IMR-90 (cell line): Measurements from ENCODE around the gene GALNT13. TPM values are rescaled to one million over a fixed set of nuclear protein-coding genes. Genes with fewer than 3 reads are reported as not detected.

ENCODE experiments used
- ATAC-seq: fragments of 200-7000 bp; cut with Tn5 transposase; 2 replicates; pipeline ENCODE4 v1.9.1; 2020; ENCODE audit warnings: low read depth, mild to moderate bottlenecking, moderate library complexity
- BruUV-seq: library from RNA; stranded (reverse); fragments of 400-500 nt; replicated peaks from 2 replicates; lab custom pipeline; 2021; lab: Mats Ljungman, UMichigan
- CTCF ChIA-PET: fragments of 300-600 bp; formaldehyde crosslinking; extraction: SDS; loops from one replicate; lab custom pipeline; 2021; ENCODE audit warnings: antibody characterized with exemption; lab: Yijun Ruan, JAX
- POLR2A ChIA-PET: fragments of 300-600 bp; sonication (Branson Sonifier 250); formaldehyde crosslinking; loops from one replicate; lab custom pipeline; 2022; ENCODE audit warnings: antibody characterized with exemption; ENCODE audit not compliant: unreplicated experiment; lab: Charles Lee
- DNase-seq: peaks from one replicate; pipeline ENCODE4 v3.0.0; 2013
- H2AFZ ChIP-seq: replicated peaks from 2 replicates; pipeline ENCODE3; 2013; ENCODE audit warnings: low read length, mild to moderate bottlenecking; ENCODE audit not compliant: poor library complexity
- H2AK5ac ChIP-seq: 2 replicates; pipeline ENCODE4 v1.6.1; 2013; ENCODE audit warnings: low read depth, low read length, inconsistent platforms
- H2AK9ac ChIP-seq: replicated peaks from 2 replicates; pipeline ENCODE3; 2013; ENCODE audit warnings: mild to moderate bottlenecking, low read depth, low read length, moderate library complexity; ENCODE audit not compliant: poor library complexity
- H2BK120ac ChIP-seq: 2 replicates; pipeline ENCODE4 v1.6.1; 2013; ENCODE audit warnings: low read depth, low read length, inconsistent platforms
- H2BK15ac ChIP-seq: 3 replicates; pipeline ENCODE4 v1.6.1; 2013; ENCODE audit warnings: low read depth, low read length, inconsistent platforms
- H2BK20ac ChIP-seq: 2 replicates; pipeline ENCODE4 v1.6.1; 2013; ENCODE audit warnings: low read depth, mild to moderate bottlenecking, inconsistent platforms, low read length, moderate library complexity
- H2BK5ac ChIP-seq: 2 replicates; pipeline ENCODE4 v1.6.1; 2013; ENCODE audit warnings: mild to moderate bottlenecking, low read depth, low read length, inconsistent platforms; ENCODE audit not compliant: poor library complexity, severe bottlenecking
- H3K14ac ChIP-seq: replicated peaks from 2 replicates; pipeline ENCODE4 v1.6.1; 2013; ENCODE audit warnings: low read depth, low read length, inconsistent platforms
- H3K18ac ChIP-seq: 2 replicates; pipeline ENCODE4 v1.6.1; 2013; ENCODE audit warnings: low read depth, low read length, control low read depth
- H3K23ac ChIP-seq: 2 replicates; pipeline ENCODE4 v1.6.1; 2013; ENCODE audit warnings: low read depth, low read length, inconsistent platforms
- H3K27ac ChIP-seq: 2 replicates; pipeline ENCODE4 v1.5.1; 2013; ENCODE audit warnings: mild to moderate bottlenecking, control low read depth, low read length; ENCODE audit not compliant: insufficient read depth
- H3K27me3 ChIP-seq: 2 replicates; pipeline ENCODE4 v1.6.1; 2013; ENCODE audit warnings: low read length; ENCODE audit not compliant: control insufficient read depth, insufficient read depth
- H3K36me3 ChIP-seq: 2 replicates; pipeline ENCODE4 v1.6.1; 2013; ENCODE audit warnings: low read length, mixed read lengths; ENCODE audit not compliant: control insufficient read depth, insufficient read depth
- H3K4ac ChIP-seq: 2 replicates; pipeline ENCODE4 v1.6.1; 2013; ENCODE audit warnings: low read depth, low read length, inconsistent platforms
- H3K4me1 ChIP-seq: 2 replicates; pipeline ENCODE4 v1.6.1; 2013; ENCODE audit warnings: low read length, mixed read lengths; ENCODE audit not compliant: control insufficient read depth, insufficient read depth
- H3K4me2 ChIP-seq: 2 replicates; pipeline ENCODE4 v1.6.1; 2013; ENCODE audit warnings: low read depth, mild to moderate bottlenecking, control low read depth, low read length, moderate library complexity
- H3K4me3 ChIP-seq: 2 replicates; pipeline ENCODE4 v1.5.1; 2013; ENCODE audit warnings: low read depth, mild to moderate bottlenecking, control low read depth, low read length, moderate library complexity; ENCODE audit not compliant: insufficient read depth
- H3K56ac ChIP-seq: 2 replicates; pipeline ENCODE4 v1.6.1; 2013; ENCODE audit warnings: low read length, inconsistent platforms; ENCODE audit not compliant: insufficient read depth; ENCODE audit errors: extremely low read depth
- H3K79me1 ChIP-seq, 2 experiments: 2 replicates each; pipeline ENCODE4 v1.6.1; 2013; ENCODE audit warnings: low read length in 2 of 2, inconsistent platforms in 1 of 2, low read depth in 1 of 2
- H3K9ac ChIP-seq: 2 replicates; pipeline ENCODE4 v1.6.1; 2013; ENCODE audit warnings: low read depth, low read length, control low read depth
- H3K9me1 ChIP-seq: 2 replicates; pipeline ENCODE4 v1.6.1; 2013; ENCODE audit warnings: low read length, inconsistent platforms; ENCODE audit not compliant: insufficient read depth
- H3K9me3 ChIP-seq: 2 replicates; pipeline ENCODE4 v1.6.1; 2013; ENCODE audit warnings: low read length; ENCODE audit not compliant: control insufficient read depth, insufficient read depth
- H4K20me1 ChIP-seq: 2 replicates; pipeline ENCODE4 v1.6.1; 2013; ENCODE audit warnings: low read length, inconsistent platforms; ENCODE audit not compliant: insufficient read depth
- H4K5ac ChIP-seq: 2 replicates; pipeline ENCODE4 v1.6.1; 2013; ENCODE audit warnings: mild to moderate bottlenecking, low read depth, low read length, control low read depth
- H4K8ac ChIP-seq, 2 experiments: 2 replicates each; pipeline ENCODE4 v1.6.1; 2013; ENCODE audit warnings: low read depth in 2 of 2, low read length in 2 of 2, control low read depth in 1 of 2, inconsistent platforms in 1 of 2
- H4K91ac ChIP-seq: 2 replicates; pipeline ENCODE4 v1.6.1; 2013; ENCODE audit warnings: low read depth, low read length, inconsistent platforms; ENCODE audit not compliant: insufficient read depth
- USF2 ChIP-seq: fragments of 150-350 bp; IDR thresholded peaks from 2 replicates; pipeline ENCODE4 v1.6.1; 2017; ENCODE audit warnings: mild to moderate bottlenecking, antibody characterized with exemption, low read length, low read depth
- WGBS, 2 experiments: methylation state at CpG; one replicate each; pipeline versions ENCODE4 v1.1.5 to v1.1.7; 2013; ENCODE audit warnings: missing lambda C conversion rate in 2 of 2; ENCODE audit not compliant: insufficient read length in 1 of 2; ENCODE audit errors: extremely low coverage in 2 of 2; 5-methylcytosine and 5-hydroxymethylcytosine counted together
- dilution Hi-C: fragments of 300-500 bp; cut with HindIII; formaldehyde crosslinking; loops from one replicate; pipeline ENCODE4 v1.14.3; 2018; ENCODE audit warnings: low sequenced_read_pairs; ENCODE audit not compliant: unreplicated experiment
- in situ Hi-C: fragments of 300-500 bp; cut with MboI; formaldehyde crosslinking; loops from 3 replicates; pipeline ENCODE4 v1.14.3; 2019; ENCODE audit warnings: low sequenced_read_pairs, inconsistent platforms, mixed read lengths
- intact Hi-C: fragments of 100-400 bp; cut with micrococcal nuclease; formaldehyde crosslinking; loops from 2 replicates; pipeline ENCODE4 v1.10.0; 2022
- polyA plus RNA-seq, 3 experiments: library from polyadenylated mRNA; depleted of rRNA; stranded (reverse); fragments of >200 nt; gene quantifications; 2 replicates each; pipeline ENCODE4 v1.2.3, GENCODE V29; 2012; ENCODE audit warnings: low replicate concordance in 1 of 3
- total RNA-seq: library from RNA; depleted of rRNA; stranded (reverse); fragments of >200 nt; gene quantifications from 2 replicates; pipeline ENCODE4 v1.2.3, GENCODE V29; 2012

The GALNT13 gene
- total and polyA plus RNA-seq, 2 of the 4 experiments (the other 2 are of a cell fraction), result 0.03 TPM; not detected in 1

- Histone ChIP-seq H3K79me1 (no peaks in the 10 kb centered on the region), H3K9me1 (no peaks in the 10 kb centered on the region), H3K4me2 (no peak overlapping the region), H2BK20ac (no peak overlapping the region), H2AFZ (no peak overlapping the region), H4K5ac (no peak overlapping the region), H2BK5ac (no peak overlapping the region), H4K91ac (no peak overlapping the region), H3K27ac (no peak overlapping the region), H4K20me1 (no peaks in the 10 kb centered on the region), H3K23ac (no peak overlapping the region), H2BK15ac (no peak overlapping the region), H3K18ac (no peak overlapping the region), H2AK5ac (no peak overlapping the region), H3K4ac (no peak overlapping the region), H3K14ac (no peak overlapping the region), H3K9ac (no peak overlapping the region), H3K4me3 (no peak overlapping the region), H3K27me3 (no peaks in the 10 kb centered on the region), H3K36me3 (no peaks in the 10 kb centered on the region), H3K56ac (no peak overlapping the region), H4K8ac (no peak overlapping the region), H3K4me1 (no peaks in the 10 kb centered on the region), H2AK9ac (no peak overlapping the region), H3K9me3 (peaks cover 4% of the 10 kb centered on the region; the same call in 1 of the 2 replicates), H2BK120ac (no peak overlapping the region)
- 0% methylated on average over 1 of the region's 2 CpGs; no CpG with 5 or more reads in 1 of the 2 experiments for WGBS, 2 experiments
- dilution Hi-C loops (no loop called here), in situ Hi-C loops (no loop called here), intact Hi-C loops (no loop called here)
- ChIA-PET CTCF (no interaction called here), POLR2A (no interaction called here)
- no TSS peak for BruUV-seq
- TF ChIP-seq USF2, result no peak
- DNase-seq (no peak), ATAC-seq (no peak)
Measured at GRCh38 chr2:154264024-154264423, 392.3 kb downstream of the GALNT13 start.
